SKM-1 treated with dmso at 0.1 percent for 144 hours (cell line): Measurements from ENCODE around the gene GJC1.

Source experiments
- DNase-seq: peaks from one replicate; lab custom pipeline; 2025; ENCODE audit not compliant: unreplicated experiment; lab: John Stamatoyannopoulos, UW

GJC1 gene

GRCh38 chr17:44778656-44779210, 51.4 kb downstream of the GJC1 start:
- no peak for DNase-seq

- DNase-seq = no peak
Observed at GRCh38 chr17:44777394-44778348, 52.4 kb downstream of the GJC1 start.

GRCh38 chr17:44776628-44777393, 53.3 kb downstream of the GJC1 start:
- no peak for DNase-seq

GRCh38 chr17:44775838-44776621, 54.1 kb downstream of the GJC1 start:
- DNase-seq = no peak

- DNase-seq = peak; percentile 88
Observed at GRCh38 chr17:44775136-44775837, 54.8 kb downstream of the GJC1 start.

- peak; percentile 66 for DNase-seq
Observed at GRCh38 chr17:44774271-44775135, 55.6 kb downstream of the GJC1 start.

- no peak for DNase-seq
Observed at GRCh38 chr17:44773140-44773539, 56.9 kb downstream of the GJC1 start.

GRCh38 chr17:44772308-44773045, 57.6 kb downstream of the GJC1 start:
- DNase-seq = no peak

- no peak for DNase-seq
Observed at GRCh38 chr17:44770166-44770925, 59.7 kb downstream of the GJC1 start.

GRCh38 chr17:44769647-44770084, 60.4 kb downstream of the GJC1 start:
- DNase-seq = no peak

GRCh38 chr17:44769230-44769629, 60.9 kb downstream of the GJC1 start:
- DNase-seq = no peak

GRCh38 chr17:44768505-44769142, 61.5 kb downstream of the GJC1 start:
- peak; percentile 23 for DNase-seq

GRCh38 chr17:44767493-44767892, 62.6 kb downstream of the GJC1 start:
- DNase-seq = no peak

- DNase-seq = no peak
Observed at GRCh38 chr17:44766409-44767038, 63.6 kb downstream of the GJC1 start.

GRCh38 chr17:44765965-44766364, 64.1 kb downstream of the GJC1 start:
- DNase-seq = no peak

- DNase-seq = no peak
Observed at GRCh38 chr17:44763170-44763569, 66.9 kb downstream of the GJC1 start.
